MM.1S (cell line): ENCODE results near the gene RPS4Y1.
"Not testable (repeated sequence)": the region's sequence is repeated elsewhere in the genome, so short reads cannot be mapped to it uniquely, and the experiment has no call there.

Source experiments
- EZH2 ChIP-seq: fragments of 300-600 bp; sonication (generic); optimal IDR thresholded peaks from 2 replicates; pipeline ENCODE3; 2017; ENCODE audit warnings: low read depth, mild to moderate bottlenecking, antibody characterized with exemption, low read length, mixed read lengths
- TF ChIP-seq, protein P1 (sequence below): fragments of 300-600 bp; sonication (generic); IDR thresholded peaks from 2 replicates; pipeline ENCODE4 v1.5.1; 2016; ENCODE audit warnings: antibody characterized with exemption, low read length, mixed read lengths

DNA sequence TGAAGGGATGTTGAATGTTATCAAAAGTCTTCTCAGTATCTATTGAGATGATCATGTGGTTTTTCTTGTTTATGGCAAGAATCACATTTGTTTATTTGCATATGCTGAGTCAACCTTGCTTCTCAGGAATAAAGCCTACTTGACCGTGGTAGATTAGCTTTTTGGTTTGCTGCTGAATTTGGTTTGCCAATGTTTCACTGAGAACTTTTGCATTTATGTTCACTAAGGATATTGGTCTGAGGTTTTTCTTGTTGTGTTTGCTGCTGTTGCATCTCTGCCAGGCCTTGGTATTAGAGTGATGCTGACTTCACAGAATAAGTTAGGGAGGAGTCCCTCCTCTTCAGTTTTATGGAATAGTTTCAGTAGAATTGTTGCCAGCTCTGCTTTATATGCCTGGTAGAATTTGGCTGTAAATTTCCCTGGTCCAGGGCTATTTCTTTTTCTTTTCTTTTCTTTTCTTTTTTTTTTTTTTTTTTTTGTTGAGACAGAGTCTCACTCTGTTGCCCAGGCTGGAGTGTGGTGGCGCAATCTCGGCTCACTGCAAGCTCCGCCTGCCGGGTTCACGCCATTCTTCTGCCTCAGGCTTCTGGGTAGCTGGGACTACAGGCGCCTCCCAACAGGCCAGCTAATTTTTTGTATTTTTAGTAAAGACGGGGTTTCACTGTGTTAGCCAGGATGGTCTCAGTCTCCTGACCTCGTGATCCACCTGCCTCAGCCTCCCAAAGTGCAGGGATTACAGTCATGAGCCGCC, 24.1 kb upstream of the RPS4Y1 start:
- TF ChIP-seq, protein P1, sequence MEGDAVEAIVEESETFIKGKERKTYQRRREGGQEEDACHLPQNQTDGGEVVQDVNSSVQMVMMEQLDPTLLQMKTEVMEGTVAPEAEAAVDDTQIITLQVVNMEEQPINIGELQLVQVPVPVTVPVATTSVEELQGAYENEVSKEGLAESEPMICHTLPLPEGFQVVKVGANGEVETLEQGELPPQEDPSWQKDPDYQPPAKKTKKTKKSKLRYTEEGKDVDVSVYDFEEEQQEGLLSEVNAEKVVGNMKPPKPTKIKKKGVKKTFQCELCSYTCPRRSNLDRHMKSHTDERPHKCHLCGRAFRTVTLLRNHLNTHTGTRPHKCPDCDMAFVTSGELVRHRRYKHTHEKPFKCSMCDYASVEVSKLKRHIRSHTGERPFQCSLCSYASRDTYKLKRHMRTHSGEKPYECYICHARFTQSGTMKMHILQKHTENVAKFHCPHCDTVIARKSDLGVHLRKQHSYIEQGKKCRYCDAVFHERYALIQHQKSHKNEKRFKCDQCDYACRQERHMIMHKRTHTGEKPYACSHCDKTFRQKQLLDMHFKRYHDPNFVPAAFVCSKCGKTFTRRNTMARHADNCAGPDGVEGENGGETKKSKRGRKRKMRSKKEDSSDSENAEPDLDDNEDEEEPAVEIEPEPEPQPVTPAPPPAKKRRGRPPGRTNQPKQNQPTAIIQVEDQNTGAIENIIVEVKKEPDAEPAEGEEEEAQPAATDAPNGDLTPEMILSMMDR: not testable (repeated sequence)
- TF ChIP-seq EZH2: not testable (repeated sequence)
